CD4-positive, alpha-beta T cell (primary cell): ENCODE results near the gene SSBP2. TPM values are rescaled to one million over a fixed set of nuclear protein-coding genes. Genes with fewer than 3 reads are reported as not detected.

ENCODE experiments used
- ATAC-seq: fragments of 200-7000 bp; cut with Tn5 transposase; one replicate; pipeline ENCODE4 v1.10.0; 2022; ENCODE audit warnings: mild to moderate bottlenecking; ENCODE audit not compliant: poor library complexity
- CTCF ChIA-PET: fragments of 350-600 bp; sonication (Branson Sonifier 250); formaldehyde crosslinking; loops from one replicate; lab custom pipeline; 2021; ENCODE audit warnings: antibody characterized with exemption, inconsistent platforms; lab: Charles Lee
- POLR2A ChIA-PET: fragments of 350-600 bp; sonication (Branson Sonifier 250); formaldehyde crosslinking; loops from one replicate; lab custom pipeline; 2021; ENCODE audit warnings: antibody characterized with exemption, inconsistent platforms; lab: Charles Lee
- DNase-seq, 14 experiments: peaks; one replicate each; pipeline ENCODE4 v3.0.0-alpha.2; 2013 to 2020; ENCODE audit warnings: mixed read lengths in 2 of 14
- H3K27ac ChIP-seq, 2 donors: one replicate each; pipeline versions ENCODE4 v1.5.1 to v1.7.0; 2013; ENCODE audit warnings: low read length in 2 of 2, low read depth in 1 of 2, mild to moderate bottlenecking in 1 of 2
- H3K27me3 ChIP-seq, 2 experiments: 1 replicate in 1 of 2; 2 replicates in 1 of 2; pipeline versions ENCODE4 v1.6.1 to v1.7.0; 2013; ENCODE audit warnings: low read length in 2 of 2, control low read depth in 1 of 2, mild to moderate bottlenecking in 1 of 2, moderate library complexity in 1 of 2; ENCODE audit not compliant: insufficient read depth in 2 of 2, control insufficient read depth in 1 of 2
- H3K36me3 ChIP-seq: one replicate; pipeline ENCODE4 v1.6.1; 2013; ENCODE audit warnings: low read length, control low read depth; ENCODE audit not compliant: insufficient read depth
- H3K4me1 ChIP-seq: one replicate; pipeline ENCODE4 v1.6.1; 2013; ENCODE audit warnings: low read length, control low read depth; ENCODE audit not compliant: insufficient read depth
- H3K4me3 ChIP-seq: one replicate; pipeline ENCODE4 v1.5.1; 2013; ENCODE audit warnings: mild to moderate bottlenecking, low read length, moderate library complexity
- H3K9me3 ChIP-seq, 2 experiments: 1 replicate in 1 of 2; 2 replicates in 1 of 2; pipeline versions ENCODE4 v1.6.1 to v1.7.0; 2013; ENCODE audit warnings: low read length in 2 of 2, mild to moderate bottlenecking in 2 of 2, control low read depth in 1 of 2, moderate library complexity in 1 of 2; ENCODE audit not compliant: control insufficient read depth in 1 of 2, insufficient read depth in 1 of 2
- H3K27ac Mint-ChIP-seq: one replicate; pipeline ENCODE4 v1.8.0; 2020; ENCODE audit warnings: mixed read lengths
- H3K27me3 Mint-ChIP-seq: one replicate; pipeline ENCODE4 v1.8.0; 2021; ENCODE audit warnings: mixed read lengths
- H3K36me3 Mint-ChIP-seq: one replicate; pipeline ENCODE4 v1.8.0; 2021; ENCODE audit warnings: low read depth, mixed read lengths
- H3K4me1 Mint-ChIP-seq: one replicate; pipeline ENCODE4 v1.8.0; 2021; ENCODE audit warnings: low read depth, mixed read lengths
- H3K4me3 Mint-ChIP-seq: one replicate; pipeline ENCODE4 v1.8.0; 2020; ENCODE audit warnings: mild to moderate bottlenecking, mixed read lengths
- H3K9me3 Mint-ChIP-seq: one replicate; pipeline ENCODE4 v1.8.0; 2020; ENCODE audit warnings: mixed read lengths
- intact Hi-C, 2 experiments: fragments of 100-400 bp; cut with DNase I in 1 of 2; cut with micrococcal nuclease in 1 of 2; formaldehyde crosslinking; loops; one replicate each; pipeline versions ENCODE4 v1.15.1 to v1.9.0; 2023 to 2025; cut with DNase I, micrococcal nuclease
- total RNA-seq, 174 experiments: library from RNA in 2 of 174; stranded (reverse) in 2 of 174; gene quantifications; one replicate each; pipeline ENCODE4 v1.2.3 and lab custom pipeline; 2021 to 2026
- TF ChIP-seq, protein P1 (sequence below): fragments of 200-600 bp; IDR thresholded peaks from one replicate; pipeline ENCODE4 v1.8.0; 2022; ENCODE audit warnings: antibody characterized with exemption, mild to moderate bottlenecking

SSBP2 gene
- total RNA-seq, 2 experiments from 2014 or later = 33.5 to 36.3 TPM

DNA sequence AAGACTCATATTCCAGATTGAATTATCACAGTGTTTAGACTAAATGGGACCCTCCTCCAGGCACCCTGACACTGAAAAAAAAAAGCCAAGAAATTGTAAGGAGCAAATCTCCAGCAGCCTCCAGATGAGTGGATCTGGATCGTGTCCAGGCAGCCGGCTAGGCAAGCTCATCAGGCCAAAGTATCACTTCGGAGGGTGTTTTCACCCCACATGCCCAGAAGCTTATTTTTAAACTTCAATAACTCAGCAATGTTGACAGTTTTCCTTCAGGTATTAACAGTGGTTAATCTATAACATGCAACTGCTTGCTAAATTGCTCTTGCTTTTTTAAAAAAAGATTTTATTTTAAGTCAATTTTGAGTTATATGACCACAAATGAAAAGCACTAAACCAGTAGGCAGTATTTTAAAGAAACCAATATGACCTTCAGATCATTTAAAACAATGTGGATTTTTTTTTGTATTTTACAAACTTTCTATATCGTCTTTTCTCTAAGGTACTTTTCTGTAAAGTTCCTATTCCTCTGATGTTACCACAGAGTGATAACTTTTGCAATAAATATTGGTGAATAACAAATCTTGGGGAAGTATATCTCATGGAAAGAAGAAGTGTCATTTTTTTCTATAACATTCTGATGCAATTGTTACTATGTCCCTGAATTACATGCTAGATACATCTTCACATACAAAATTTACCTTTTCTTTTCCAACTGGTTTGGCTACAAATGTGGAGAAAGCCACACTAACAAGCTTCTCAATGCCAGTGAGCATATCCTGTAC lies 387.6 kb downstream of the SSBP2 start:
- POLR2A ChIA-PET = interaction anchor here (0.6 kb wide), 1 partner anchor 40 kb away, joined by 3 read pairs; no protein-coding TSS in a partner anchor
- Histone ChIP-seq H3K27me3 (peaks cover 0 to 3% of the 10 kb centered on the region in 2 experiments), H3K27ac (no peak overlapping the region), H3K4me3 (no peak overlapping the region), H3K36me3 (no peaks in the 10 kb centered on the region), H3K9me3 (no peaks in the 10 kb centered on the region), H3K4me1 (no peaks in the 10 kb centered on the region)
- CTCF ChIA-PET = no interaction called here
- intact Hi-C loops = no loop called here
- Mint-ChIP-seq H3K27me3 (no peaks in the 10 kb centered on the region), H3K27ac (no peak overlapping the region), H3K4me3 (no peak overlapping the region), H3K36me3 (no peaks in the 10 kb centered on the region), H3K4me1 (no peaks in the 10 kb centered on the region), H3K9me3 (no peaks in the 10 kb centered on the region)
- ATAC-seq = no peak
- TF ChIP-seq, protein P1, sequence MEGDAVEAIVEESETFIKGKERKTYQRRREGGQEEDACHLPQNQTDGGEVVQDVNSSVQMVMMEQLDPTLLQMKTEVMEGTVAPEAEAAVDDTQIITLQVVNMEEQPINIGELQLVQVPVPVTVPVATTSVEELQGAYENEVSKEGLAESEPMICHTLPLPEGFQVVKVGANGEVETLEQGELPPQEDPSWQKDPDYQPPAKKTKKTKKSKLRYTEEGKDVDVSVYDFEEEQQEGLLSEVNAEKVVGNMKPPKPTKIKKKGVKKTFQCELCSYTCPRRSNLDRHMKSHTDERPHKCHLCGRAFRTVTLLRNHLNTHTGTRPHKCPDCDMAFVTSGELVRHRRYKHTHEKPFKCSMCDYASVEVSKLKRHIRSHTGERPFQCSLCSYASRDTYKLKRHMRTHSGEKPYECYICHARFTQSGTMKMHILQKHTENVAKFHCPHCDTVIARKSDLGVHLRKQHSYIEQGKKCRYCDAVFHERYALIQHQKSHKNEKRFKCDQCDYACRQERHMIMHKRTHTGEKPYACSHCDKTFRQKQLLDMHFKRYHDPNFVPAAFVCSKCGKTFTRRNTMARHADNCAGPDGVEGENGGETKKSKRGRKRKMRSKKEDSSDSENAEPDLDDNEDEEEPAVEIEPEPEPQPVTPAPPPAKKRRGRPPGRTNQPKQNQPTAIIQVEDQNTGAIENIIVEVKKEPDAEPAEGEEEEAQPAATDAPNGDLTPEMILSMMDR = no peak
- no peak for DNase-seq

Other genes starting within 250 kb of the SSBP2 start
- gene ATG10, start 220.9 kb upstream of the SSBP2 start, total RNA-seq = 1 to 10 TPM; 4.7 to 5.3 TPM